Stomach (tissue), 4 donors: ENCODE results near the gene ACTR6.

Experiments
- CTCF ChIP-seq, 7 experiments: fragments of 450-650 bp in 4 of 7; fragments of 200-600 bp in 3 of 7; sonication (generic) in 3 of 7; IDR thresholded peaks; one replicate each; pipeline ENCODE4 v1.5.1; 2016 to 2019; ENCODE audit warnings: antibody characterized with exemption in 7 of 7, control low read depth in 2 of 7, mild to moderate bottlenecking in 1 of 7
- EP300 ChIP-seq: sonication (generic); formaldehyde crosslinking; IDR thresholded peaks from one replicate; pipeline ENCODE4 v1.6.1; 2017; ENCODE audit warnings: antibody characterized with exemption
- POLR2A ChIP-seq, 4 donors: fragments of 450-650 bp; IDR thresholded peaks; one replicate each; pipeline ENCODE4 v1.6.1; 2016; ENCODE audit warnings: antibody characterized with exemption in 4 of 4, control low read depth in 2 of 4, mild to moderate bottlenecking in 1 of 4, moderate library complexity in 1 of 4

DNA sequence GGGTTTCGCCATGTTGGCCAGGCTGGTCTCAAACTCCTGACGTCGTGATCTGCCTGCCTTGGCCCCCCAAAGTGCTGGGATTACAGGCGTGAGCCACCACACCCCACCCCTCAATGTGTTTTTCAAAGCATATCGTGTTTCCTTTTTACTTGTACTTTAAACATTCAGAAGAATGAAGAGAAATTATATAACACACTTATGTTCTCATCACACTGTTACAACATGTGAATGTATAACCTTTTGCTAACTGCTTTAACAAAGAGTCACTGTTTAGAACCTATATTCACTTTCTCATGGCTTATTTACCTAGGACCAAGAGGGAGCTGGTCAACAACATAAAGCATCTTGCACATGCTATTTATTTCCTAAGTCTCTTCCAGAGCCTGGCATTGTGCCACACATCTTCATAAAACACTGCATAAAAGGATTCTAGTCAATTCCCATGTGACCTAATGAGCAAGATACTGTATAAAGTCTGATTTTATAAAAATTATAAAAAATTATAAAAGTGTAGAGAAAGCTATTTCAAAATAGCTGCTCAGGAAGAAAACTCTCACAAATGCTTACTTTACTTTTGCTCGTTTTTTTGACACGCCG, 16.0 kb upstream of the ACTR6 start:
- TF ChIP-seq CTCF (IDR thresholded peaks at IDR 0.05) (no peak), POLR2A (IDR thresholded peaks at IDR 0.05) (no peak), EP300 (no peak)
